ENCODE results near the gene SSBP3.
A peak's percentile ranks its signal among the peaks of the same experiment; 100 is the strongest.

The SSBP3 gene

GRCh38 chr1:54338464-54338863 is 67.7 kb downstream of the SSBP3 start:
- no peak overlapping the region for H3K4me3 ChIP-seq (replicated peaks; ENCODE audit: low read depth, low read length)
- TF ChIP-seq CTCF (IDR thresholded peaks at IDR 0.05; ENCODE audit: low read length, missing control alignments) = no peak
- no peak for DNase-seq (ENCODE audit: low read depth)

GRCh38 chr1:54337928-54338327 is 68.3 kb downstream of the SSBP3 start:
- no peak overlapping the region for H3K4me3 ChIP-seq (replicated peaks; ENCODE audit: low read depth, low read length)
- TF ChIP-seq CTCF (IDR thresholded peaks at IDR 0.05; ENCODE audit: low read length, missing control alignments) = no peak
- DNase-seq (ENCODE audit: low read depth) = peak; percentile 47

GRCh38 chr1:54337034-54337433 is 69.2 kb downstream of the SSBP3 start:
- DNase-seq (ENCODE audit: low read depth) = no peak
- H3K4me3 ChIP-seq (replicated peaks; ENCODE audit: low read depth, low read length) = no peak overlapping the region
- no peak for TF ChIP-seq CTCF (IDR thresholded peaks at IDR 0.05; ENCODE audit: low read length, missing control alignments)

GRCh38 chr1:54336116-54336515 is 70.1 kb downstream of the SSBP3 start:
- no peak for TF ChIP-seq CTCF (IDR thresholded peaks at IDR 0.05; ENCODE audit: low read length, missing control alignments)
- H3K4me3 ChIP-seq (replicated peaks; ENCODE audit: low read depth, low read length) = peak overlapping the region; percentile 51
- DNase-seq (ENCODE audit: low read depth) = no peak

- TF ChIP-seq CTCF (IDR thresholded peaks at IDR 0.05; ENCODE audit: low read length, missing control alignments) = no peak
- peak overlapping the region; percentile 51 for H3K4me3 ChIP-seq (replicated peaks; ENCODE audit: low read depth, low read length)
- DNase-seq (ENCODE audit: low read depth) = peak; percentile 97
Measured at GRCh38 chr1:54335755-54336108, 70.5 kb downstream of the SSBP3 start.

GRCh38 chr1:54335011-54335754 is 71.0 kb downstream of the SSBP3 start:
- DNase-seq (ENCODE audit: low read depth) = peak; percentile 43

More at GRCh38 chr1:54335011-54335754, 71.0 kb downstream of the SSBP3 start:
- no peak for TF ChIP-seq CTCF (IDR thresholded peaks at IDR 0.05; ENCODE audit: low read length, missing control alignments)
- H3K4me3 ChIP-seq (replicated peaks; ENCODE audit: low read depth, low read length) = peak overlapping the region; percentile 51

Measured in fibroblast of pulmonary artery (primary cell).